ENCODE measurements around the gene HNRNPC. TPM values are rescaled to one million over a fixed set of nuclear protein-coding genes. Genes with fewer than 3 reads are reported as not detected.

HNRNPC gene
- total and polyA plus RNA-seq, 9 of the 15 experiments (the other 6 are each of a cell fraction or from before 2014, with no cell fraction given): 679 to 1,557 (median 1,191) TPM

DNA sequence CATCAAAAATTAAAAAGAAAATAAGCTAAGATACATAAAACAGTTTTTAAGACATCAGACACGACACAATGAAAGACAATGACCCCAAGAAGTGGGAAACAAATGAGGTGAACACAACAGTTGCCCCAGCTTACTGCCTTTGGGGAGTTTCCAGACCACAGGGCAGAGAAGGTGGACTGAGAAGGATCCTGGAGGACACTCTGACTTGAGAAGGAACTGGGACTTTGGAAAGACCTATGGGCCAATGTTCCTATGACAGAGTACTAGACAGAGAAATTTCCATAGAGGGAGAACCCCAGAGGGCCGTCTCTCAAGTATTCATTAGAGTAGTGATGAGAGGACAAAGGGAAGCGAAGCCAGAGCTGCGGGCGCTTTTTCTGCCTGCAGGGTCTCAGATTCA lies 107.2 kb downstream of the HNRNPC start:
- WGBS (ENCODE audit: insufficient coverage, low coverage, missing lambda C conversion rate): 0% methylated on average over 5 of the region's 5 CpGs
- in situ Hi-C loops (cut with MboI): no loop called here
- POLR2A ChIA-PET: no interaction called here
- CTCF ChIA-PET (ENCODE audit: low intra/inter-chr PET ratio): no interaction called here
- Histone ChIP-seq H3K9me3 (replicated peaks; ENCODE audit: control insufficient read depth, insufficient read depth, low read depth, low read length) (no peaks in the 10 kb centered on the region), H3K4me2 (ENCODE audit: insufficient read depth, low read length) (no peak overlapping the region), H3K9ac (ENCODE audit: insufficient read depth in 1 of 2, low read depth in 2 of 2, low read length in 2 of 2) (no peak overlapping the region), H3K4me3 (no peak overlapping the region), H3K9me1 (ENCODE audit: control insufficient read depth, insufficient read depth, low read length) (no peaks in the 10 kb centered on the region), H3K36me3 (ENCODE audit: control insufficient read depth, insufficient read depth, low read length) (no peaks in the 10 kb centered on the region), H4K20me1 (replicated peaks; ENCODE audit: control insufficient read depth, insufficient read depth, low read length) (no peaks in the 10 kb centered on the region), H3K27me3 (ENCODE audit: control insufficient read depth in 2 of 2, insufficient read depth in 2 of 2, low read length in 2 of 2) (peaks cover 2 to 6% of the 10 kb centered on the region in 2 experiments; a peak in 1 of 5 replicates), H2AFZ (ENCODE audit: low read depth, low read length) (no peak overlapping the region), H3K4me1 (replicated peaks in 1 of 2; ENCODE audit: control insufficient read depth in 2 of 2, insufficient read depth in 2 of 2, low read length in 2 of 2) (no peaks in the 10 kb centered on the region; a peak in 1 of 5 replicates), H3K27ac (ENCODE audit: extremely low read depth, low read depth, low read length) (no peak overlapping the region), H3K79me2 (ENCODE audit: control insufficient read depth, insufficient read depth, low read length) (no peaks in the 10 kb centered on the region)
- ATAC-seq (no peak), DNase-seq (ENCODE audit: extremely low read depth in 1 of 4, low spot score in 3 of 4) (no peak), FAIRE-seq (no peak)
- intact Hi-C loops (cut with micrococcal nuclease): no loop called here
- no peak for TF ChIP-seq CEBPG (CRISPR knock-in tag; IDR thresholded peaks at IDR 0.05)
- TF ChIP-seq CEBPG (tag; conservative IDR thresholded peaks at IDR 0.05 in 1 of 2, IDR thresholded peaks at IDR 0.05 in 1 of 2): no peak
- TF ChIP-seq TAF1 (IDR thresholded peaks at IDR 0.05; ENCODE audit: control insufficient read depth, extremely low read depth, insufficient read depth, low read length, severe bottlenecking): no peak
- no peak for TF ChIP-seq ZNF274 (IDR thresholded peaks at IDR 0.05; ENCODE audit: borderline replicate concordance, low read depth, low read length)
- TF ChIP-seq PHB (CRISPR knock-in tag; IDR thresholded peaks at IDR 0.05): no peak
- TF ChIP-seq MTA2 (IDR thresholded peaks at IDR 0.05; ENCODE audit: low read depth): no peak
- no peak for TF ChIP-seq ZBTB7A (IDR thresholded peaks at IDR 0.05; ENCODE audit: borderline replicate concordance, control insufficient read depth, low read depth, low read length)
- TF ChIP-seq HMG20A (CRISPR knock-in tag; conservative IDR thresholded peaks at IDR 0.05): no peak
- TF ChIP-seq BCL6 (CRISPR knock-in tag; IDR thresholded peaks at IDR 0.05): no peak
- TF ChIP-seq PYGO2 (tag; IDR thresholded peaks at IDR 0.05): no peak
- no peak for TF ChIP-seq ARID2 (IDR thresholded peaks at IDR 0.05)
- TF ChIP-seq CHD2 (IDR thresholded peaks at IDR 0.05; ENCODE audit: low read depth, low read length): no peak
- no peak for TF ChIP-seq ZNF696 (CRISPR knock-in tag; conservative IDR thresholded peaks at IDR 0.05)
- TF ChIP-seq ZNF146 (CRISPR knock-in tag; IDR thresholded peaks at IDR 0.05; ENCODE audit: unreplicated experiment): no peak
- TF ChIP-seq GTF2F1 (IDR thresholded peaks at IDR 0.05; ENCODE audit: low read depth, low read length): no peak
- TF ChIP-seq TAF15 (IDR thresholded peaks at IDR 0.05; ENCODE audit: low read depth, low read length): no peak
- TF ChIP-seq ZFP36 (IDR thresholded peaks at IDR 0.05; ENCODE audit: low read depth, low read length, partially characterized antibody): no peak
- TF ChIP-seq SMARCA4 (IDR thresholded peaks at IDR 0.05): no peak
- no peak for TF ChIP-seq ZFP91 (CRISPR knock-in tag; IDR thresholded peaks at IDR 0.05)
- no TSS peak for BruUV-seq (replicated peaks)
